ENCODE results near the gene MFF.
"Not testable (repeated sequence)": the region's sequence is repeated elsewhere in the genome, so short reads cannot be mapped to it uniquely, and the experiment has no call there.

MFF gene

DNA sequence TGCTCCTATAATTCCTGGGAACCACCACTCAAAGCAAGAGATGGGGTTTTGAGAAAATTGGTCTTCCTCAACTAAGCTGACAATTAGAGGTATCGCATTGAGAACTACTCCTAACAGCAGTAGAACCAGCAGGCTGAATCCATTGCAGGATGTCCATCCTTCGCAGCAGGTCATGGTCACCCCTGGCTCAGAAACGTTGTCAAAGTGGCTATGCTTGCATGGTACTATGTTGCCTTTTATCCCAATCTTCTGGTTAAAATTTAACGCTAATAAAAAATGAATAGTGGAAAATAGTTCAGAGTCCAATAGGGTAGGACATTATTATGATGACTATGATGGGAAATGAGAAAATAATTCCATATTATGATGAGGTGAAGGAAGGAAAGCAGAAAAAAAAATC, 54.0 kb downstream of the MFF start, which contains the start of gene TM4SF20:
Gene TM4SF20, minus strand, starts transcription at position 212 of the 400 bp plus-strand sequence. Its CDS starts 38 bp downstream, at position 174.
- DNase-seq: no peak

DNA sequence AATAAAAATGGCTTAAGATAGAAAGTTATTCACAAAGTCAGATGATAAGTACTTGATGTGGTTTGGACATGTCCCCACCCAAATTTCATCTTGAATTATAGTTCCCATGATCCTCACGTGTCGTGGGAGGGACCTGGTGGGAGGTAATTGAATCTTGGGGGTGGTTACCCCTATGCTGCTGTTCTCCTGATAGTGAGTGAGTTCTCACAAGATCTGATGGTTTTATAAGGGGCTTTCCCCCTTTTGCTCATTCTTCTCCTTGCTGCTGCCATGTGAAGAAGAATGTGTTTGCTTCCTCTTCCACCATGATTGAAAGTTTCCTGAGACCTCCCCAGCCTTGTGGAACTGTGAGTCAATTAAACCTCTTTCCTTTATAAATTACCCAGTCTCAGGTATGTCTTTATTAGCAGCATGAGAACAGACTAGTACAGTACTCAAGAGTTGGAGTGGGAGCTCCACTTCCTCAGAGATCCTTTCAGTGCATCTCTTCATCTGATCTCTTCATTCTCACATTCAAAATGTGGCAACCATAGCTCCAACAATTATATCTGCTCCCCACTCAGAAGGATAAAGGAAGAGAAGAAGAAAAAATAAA, 57.3 kb downstream of the MFF start:
- DNase-seq: not testable (repeated sequence)

DNA sequence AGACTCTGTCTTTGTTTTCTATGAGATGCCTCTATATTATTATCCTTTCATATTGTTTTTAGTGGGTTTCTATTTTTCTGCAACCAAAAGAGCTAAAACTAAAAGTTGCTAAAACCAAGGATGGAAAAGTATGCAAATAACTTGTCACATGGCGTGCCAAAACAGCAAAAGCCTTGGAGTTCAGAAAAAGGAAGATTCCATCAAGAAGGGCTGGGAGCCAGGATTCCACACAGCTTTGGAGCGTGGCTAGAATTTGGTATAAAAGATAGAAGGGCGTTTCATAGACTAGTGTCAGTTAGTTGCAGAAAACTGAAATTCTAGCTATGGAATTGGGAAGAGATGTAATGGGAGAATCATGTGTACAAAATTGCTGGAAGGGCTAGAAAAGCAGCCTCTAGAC, 58.6 kb downstream of the MFF start:
- DNase-seq: no peak

- DNase-seq: no peak
Measured at GRCh38 chr2:227386630-227387029, 61.6 kb downstream of the MFF start.

DNA sequence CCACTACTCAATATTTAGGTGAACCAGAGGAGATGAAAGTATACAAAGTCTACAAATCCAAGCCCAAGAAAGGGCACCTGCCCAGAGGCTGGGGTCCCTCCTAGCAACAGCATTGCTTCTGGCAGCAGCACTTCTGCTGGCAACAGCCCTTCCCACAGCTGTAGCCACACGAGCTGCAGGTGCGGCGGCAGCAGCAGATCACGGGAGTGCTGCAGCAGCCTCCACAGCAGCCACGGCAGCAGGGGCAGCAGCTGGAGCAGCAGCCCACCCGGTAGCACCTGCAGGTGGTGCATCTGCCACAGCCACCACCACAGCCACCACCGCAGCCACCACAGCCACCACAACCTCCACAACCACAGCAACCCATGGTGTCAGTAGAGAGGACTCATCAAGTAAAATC, 62.5 kb downstream of the MFF start, which contains the start of gene SCYGR1:
Gene SCYGR1, minus strand, starts transcription at position 367 of the 400 bp plus-strand sequence. Its CDS starts 0 bp downstream, at position 367.
- not testable (repeated sequence) for DNase-seq

GRCh38 chr2:227388537-227389011, 63.5 kb downstream of the MFF start:
- no peak for DNase-seq

- no peak for DNase-seq
Measured at GRCh38 chr2:227389231-227389630, 64.2 kb downstream of the MFF start.

- no peak for DNase-seq
Measured at GRCh38 chr2:227389661-227390060, 64.6 kb downstream of the MFF start.

GRCh38 chr2:227390468-227391256, 65.6 kb downstream of the MFF start:
- no peak for DNase-seq

DNA sequence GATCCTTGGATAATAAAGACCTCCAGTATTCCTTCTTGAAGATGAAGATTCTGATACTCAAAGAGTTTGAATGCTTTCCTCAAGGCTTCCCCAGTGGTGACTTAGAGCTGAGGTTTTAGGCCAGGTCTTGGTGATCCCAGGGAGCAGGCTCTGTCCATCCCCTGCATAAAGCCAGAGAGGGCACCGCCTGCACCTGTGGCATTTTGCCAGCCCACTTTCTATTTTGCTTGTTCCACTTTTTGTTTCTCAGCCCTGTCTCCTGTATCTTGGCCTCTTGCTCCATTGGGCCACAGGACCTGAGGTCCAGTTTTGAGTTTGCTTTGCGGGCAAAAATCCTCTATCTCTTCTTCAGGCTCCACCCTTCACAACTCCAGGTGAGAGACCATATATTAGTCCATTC, 69.3 kb downstream of the MFF start:
- DNase-seq: no peak

DNA sequence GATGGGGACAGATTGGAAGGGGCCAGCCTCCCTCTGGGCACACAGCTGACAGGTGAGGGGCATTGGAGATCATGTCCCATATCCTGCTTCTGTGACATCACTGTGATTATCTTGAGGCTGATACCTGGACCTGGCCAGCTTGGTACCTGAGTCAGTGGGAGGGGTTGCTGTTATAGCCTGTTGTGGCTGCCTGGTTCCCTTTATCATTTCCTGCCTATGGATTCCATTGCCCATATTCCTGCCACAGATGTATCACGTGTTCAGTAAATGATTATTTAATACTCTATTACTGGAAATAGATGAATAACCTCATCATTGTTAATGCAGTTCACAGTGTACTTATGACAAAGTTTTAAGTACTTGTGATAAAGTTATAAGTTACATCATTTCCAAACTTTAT, 70.5 kb downstream of the MFF start:
- DNase-seq: no peak

DNA sequence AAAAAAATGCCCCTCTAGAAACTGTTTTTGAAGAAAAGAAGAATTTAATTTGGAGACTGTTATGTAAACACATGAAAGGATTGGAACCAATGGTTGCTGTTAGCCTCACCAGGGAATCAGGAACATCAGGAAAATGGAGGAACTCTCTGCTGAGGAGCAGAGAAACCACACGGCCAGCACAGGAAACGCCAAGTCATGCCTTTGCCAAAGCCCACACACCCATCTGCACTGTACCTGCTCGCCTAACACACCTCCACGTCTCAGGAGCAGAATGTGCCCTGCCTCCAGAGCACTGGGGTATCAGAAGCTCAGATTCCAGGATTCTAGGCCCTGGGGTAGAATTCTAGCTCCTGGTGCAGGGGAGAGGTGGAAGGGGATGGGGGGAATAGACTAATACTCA, 72.5 kb downstream of the MFF start:
- no peak for DNase-seq

GRCh38 chr2:227398684-227399670, 73.9 kb downstream of the MFF start:
- DNase-seq: no peak

GRCh38 chr2:227401550-227401949, 76.5 kb downstream of the MFF start:
- DNase-seq: no peak

DNA sequence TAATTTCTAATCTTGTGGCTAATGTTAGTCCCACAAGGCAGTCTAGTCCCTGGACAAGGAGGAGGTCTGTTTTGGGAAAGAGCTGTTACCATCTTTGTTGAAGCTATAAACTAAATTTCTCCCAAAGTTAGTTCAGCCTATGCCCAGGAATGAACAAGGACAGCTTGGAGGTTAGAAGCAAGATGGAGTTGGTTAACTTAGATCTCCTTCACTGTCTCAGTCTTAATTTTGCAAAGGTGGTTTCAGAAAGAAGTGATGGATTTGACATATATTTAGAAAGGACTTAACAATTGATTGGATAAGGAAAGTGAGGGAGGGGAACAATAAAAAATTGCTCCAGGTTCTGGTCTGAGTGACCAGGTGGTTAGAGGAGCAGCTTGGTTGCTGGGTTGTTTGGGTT, 77.3 kb downstream of the MFF start:
- no peak for DNase-seq

- no peak for DNase-seq
Measured at GRCh38 chr2:227402959-227403358, 77.9 kb downstream of the MFF start.

DNA sequence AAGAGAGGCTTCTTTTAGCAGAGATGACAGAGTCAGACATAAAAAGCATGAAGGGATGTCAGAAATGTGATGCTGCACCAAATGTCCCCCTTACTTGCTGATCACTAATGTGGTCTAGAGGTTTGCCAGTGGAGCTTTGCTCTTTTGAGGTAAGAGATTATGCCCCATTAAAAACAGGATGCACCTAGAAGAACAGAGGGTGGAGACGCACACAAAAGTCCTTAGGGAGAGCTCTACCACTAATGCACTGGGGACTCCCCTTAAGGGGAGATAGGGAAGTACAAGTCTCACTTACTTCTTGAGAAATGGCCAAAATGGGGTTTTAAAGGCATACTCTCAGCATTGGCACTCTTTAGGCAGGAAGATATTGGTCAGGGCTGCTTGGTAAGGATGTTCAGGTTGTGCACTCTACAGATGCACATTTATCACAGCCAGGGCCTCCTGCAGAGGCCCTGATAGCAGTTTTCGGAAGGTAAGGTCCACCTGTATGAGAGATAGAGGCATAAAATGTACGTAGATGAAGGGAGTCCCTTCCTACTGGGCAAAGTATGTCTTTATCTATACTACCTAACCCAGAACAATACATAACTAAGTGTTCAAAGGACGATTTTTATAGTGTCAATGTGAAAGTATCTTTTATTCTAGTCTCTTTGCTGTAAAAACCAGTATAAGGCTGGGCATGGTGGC, 79.7 kb downstream of the MFF start:
- no peak for DNase-seq

DNA sequence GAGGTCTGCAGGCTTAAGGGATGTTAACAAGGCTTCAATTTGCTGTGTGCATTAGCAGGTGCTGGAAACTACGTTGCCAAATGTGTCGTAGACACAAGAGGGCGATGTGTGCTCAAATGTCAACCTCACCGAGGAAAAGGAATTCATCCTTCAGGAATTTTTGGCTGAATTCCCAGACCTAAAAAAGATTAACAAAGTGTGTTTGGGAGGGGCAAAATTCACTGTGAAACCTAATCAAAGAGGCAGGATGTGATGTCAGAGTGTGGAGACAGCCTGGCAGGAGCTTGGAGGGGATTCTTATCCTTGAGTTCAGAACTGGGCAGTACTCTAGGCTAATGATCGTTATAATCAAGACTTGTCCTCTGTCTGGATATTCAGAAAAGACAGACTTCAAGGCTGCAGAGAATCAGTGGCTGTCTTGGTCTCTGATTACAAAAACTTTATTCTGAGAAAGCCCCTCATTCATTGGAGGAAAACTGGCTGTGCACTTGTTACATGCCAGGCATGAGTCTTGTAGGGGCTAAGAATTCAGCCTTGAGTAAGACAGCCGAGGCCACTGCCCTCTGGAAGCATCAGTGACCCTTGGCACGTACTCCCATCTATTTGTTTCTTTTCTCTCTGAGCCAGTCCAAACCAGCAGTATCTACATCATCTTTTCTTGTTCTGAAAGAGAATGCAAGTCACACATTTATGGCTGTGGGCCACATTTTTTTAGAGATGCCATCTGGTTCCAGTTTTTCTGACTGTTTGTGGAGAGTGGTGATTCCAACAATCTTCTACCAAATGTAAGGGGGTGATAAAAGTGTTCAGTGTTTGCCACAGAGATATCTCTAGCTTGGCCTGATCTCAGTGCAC, 81.4 kb downstream of the MFF start:
- peak; percentile 91 for DNase-seq
